ENCODE results near the gene ITPR1.

ITPR1 gene

DNA sequence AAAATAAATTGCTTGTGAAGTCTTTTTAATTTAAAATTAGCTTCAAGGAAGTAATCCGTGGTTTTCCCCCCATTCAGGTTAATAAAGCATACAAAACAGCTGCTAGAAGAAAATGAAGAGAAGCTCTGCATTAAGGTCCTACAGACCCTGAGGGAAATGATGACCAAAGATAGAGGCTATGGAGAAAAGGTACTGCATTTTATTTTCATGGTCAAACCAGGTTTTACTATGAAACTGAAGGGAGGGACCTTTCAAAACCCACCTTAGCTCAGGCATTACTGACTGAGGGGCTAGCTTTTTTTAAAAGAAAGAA lies 218.5 kb downstream of the ITPR1 start:
- in situ Hi-C loops (cut with MboI; ENCODE audit: low sequenced_read_pairs) = loop anchor here (10.0 kb wide), 2 partner anchors 263 to 353 kb away; partner anchors contain the start of gene BHLHE40

GRCh38 chr3:4712109-4712508 lies 219.0 kb downstream of the ITPR1 start:
- in situ Hi-C loops (cut with MboI; ENCODE audit: low sequenced_read_pairs) = loop anchor here (10.0 kb wide), 2 partner anchors 263 to 353 kb away; partner anchors contain the start of gene BHLHE40

DNA sequence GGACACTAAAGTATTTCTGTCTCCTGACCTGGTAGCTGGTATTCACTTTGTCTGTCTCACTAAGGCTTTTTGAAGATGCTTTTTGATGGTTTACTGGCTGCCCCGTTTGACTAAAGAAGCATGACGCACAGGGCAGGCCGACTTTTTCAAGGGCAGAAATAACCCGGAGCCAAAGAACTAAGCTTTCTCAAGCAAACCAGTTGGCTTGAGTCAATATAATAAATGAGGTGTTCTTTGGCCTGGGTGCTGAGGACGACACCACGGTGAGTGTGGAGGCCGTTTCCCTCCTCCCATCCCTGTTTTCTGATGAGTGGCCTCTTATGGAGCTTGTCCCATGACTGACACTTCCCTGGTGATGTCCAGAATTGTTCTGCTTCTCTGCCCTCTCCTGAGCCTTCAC lies 220.9 kb downstream of the ITPR1 start:
- in situ Hi-C loops (cut with MboI; ENCODE audit: low sequenced_read_pairs) = loop anchor here (10.0 kb wide), 2 partner anchors 261 to 351 kb away; partner anchors contain the start of gene BHLHE40

GRCh38 chr3:4716266-4716665 lies 223.1 kb downstream of the ITPR1 start:
- in situ Hi-C loops (cut with MboI; ENCODE audit: low sequenced_read_pairs) = loop anchor here (10.0 kb wide), 2 partner anchors 259 to 349 kb away; partner anchors contain the start of gene BHLHE40

DNA sequence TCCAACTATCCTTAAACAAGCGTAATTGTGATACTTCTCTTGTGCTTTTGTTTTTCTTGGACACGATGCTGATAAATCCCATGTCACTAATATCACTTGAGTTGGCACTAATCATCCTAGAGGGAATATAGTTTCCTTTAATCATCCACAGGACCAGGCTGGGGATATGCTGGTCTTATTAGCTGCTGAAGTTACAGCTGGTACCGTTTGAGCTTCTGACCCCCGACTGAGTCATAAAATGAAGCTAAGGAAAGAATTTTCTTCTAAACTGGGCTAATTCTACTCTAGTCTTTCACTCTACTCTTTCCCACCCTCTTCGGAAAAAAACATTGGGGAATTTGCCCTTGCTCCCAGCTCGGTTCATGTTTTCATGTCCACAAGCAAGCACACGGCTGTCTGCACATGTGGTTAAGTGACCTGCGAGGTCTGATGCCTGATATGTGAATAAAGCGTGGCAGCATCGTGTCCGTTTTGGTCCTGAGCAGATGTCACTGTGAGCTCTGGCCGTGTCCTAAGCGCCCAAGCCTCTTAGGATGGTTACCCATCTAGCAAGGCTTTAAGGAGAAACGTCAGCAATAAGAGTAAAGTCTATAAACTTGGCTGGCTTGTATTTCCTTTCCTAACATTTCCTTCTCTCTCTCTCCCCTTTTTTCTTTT lies 223.7 kb downstream of the ITPR1 start:
- in situ Hi-C loops (cut with MboI; ENCODE audit: low sequenced_read_pairs) = loop anchor here (10.0 kb wide), 2 partner anchors 258 to 348 kb away; partner anchors contain the start of gene BHLHE40

DNA sequence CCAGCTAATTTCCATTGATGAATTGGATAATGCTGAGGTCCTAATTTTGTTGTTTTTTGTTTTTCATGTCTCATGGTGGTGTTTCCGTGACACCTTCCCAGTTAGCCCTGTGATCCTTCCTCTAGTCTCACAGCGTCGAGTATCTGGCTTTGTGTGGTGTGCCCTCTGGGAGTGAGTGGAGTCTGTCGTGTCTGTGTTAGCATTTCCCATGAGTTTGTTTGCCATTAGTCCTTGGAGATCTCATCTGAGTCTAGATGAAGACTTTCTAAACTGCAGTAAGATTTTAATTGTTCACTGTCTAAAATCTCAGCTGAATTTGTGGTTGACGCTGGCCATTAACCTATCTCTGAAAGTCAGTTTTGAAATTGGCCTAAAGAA lies 224.2 kb downstream of the ITPR1 start:
- in situ Hi-C loops (cut with MboI; ENCODE audit: low sequenced_read_pairs) = loop anchor here (10.0 kb wide), 2 partner anchors 257 to 347 kb away; partner anchors contain the start of gene BHLHE40

GRCh38 chr3:4718179-4718736 lies 225.1 kb downstream of the ITPR1 start:
- in situ Hi-C loops (cut with MboI; ENCODE audit: low sequenced_read_pairs) = loop anchor here (10.0 kb wide), 2 partner anchors 257 to 347 kb away; partner anchors contain the start of gene BHLHE40

GRCh38 chr3:4719046-4719501 lies 225.9 kb downstream of the ITPR1 start:
- in situ Hi-C loops (cut with MboI; ENCODE audit: low sequenced_read_pairs) = loop anchor here (10.0 kb wide), 2 partner anchors 256 to 346 kb away; partner anchors contain the start of gene BHLHE40

- in situ Hi-C loops (cut with MboI; ENCODE audit: low sequenced_read_pairs) = no loop called here
Measured at GRCh38 chr3:4720316-4721075, 227.3 kb downstream of the ITPR1 start.

- in situ Hi-C loops (cut with MboI; ENCODE audit: low sequenced_read_pairs) = no loop called here
Measured at GRCh38 chr3:4721511-4721911, 228.4 kb downstream of the ITPR1 start.

DNA sequence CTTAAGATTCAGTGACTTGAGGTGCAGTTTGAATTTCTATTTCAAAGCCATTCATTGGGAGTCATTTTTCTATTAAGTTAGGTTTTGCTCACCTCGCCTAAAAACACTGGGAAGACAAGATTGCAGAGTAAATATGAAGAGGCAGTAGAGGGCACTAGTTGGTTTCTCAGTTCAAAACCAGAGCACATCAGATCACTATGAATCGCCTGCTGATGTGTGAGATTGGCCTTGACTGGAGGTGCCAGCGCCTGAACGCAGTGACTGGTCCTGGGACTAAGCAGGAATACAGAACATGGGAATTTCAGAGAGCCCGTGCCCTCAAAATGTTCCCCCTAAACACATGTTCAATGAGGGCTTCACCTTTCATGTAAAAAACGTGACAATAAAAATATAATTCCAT lies 229.0 kb downstream of the ITPR1 start:
- in situ Hi-C loops (cut with MboI; ENCODE audit: low sequenced_read_pairs) = no loop called here

- in situ Hi-C loops (cut with MboI; ENCODE audit: low sequenced_read_pairs) = no loop called here
Measured at GRCh38 chr3:4724051-4724629, 231.0 kb downstream of the ITPR1 start.

DNA sequence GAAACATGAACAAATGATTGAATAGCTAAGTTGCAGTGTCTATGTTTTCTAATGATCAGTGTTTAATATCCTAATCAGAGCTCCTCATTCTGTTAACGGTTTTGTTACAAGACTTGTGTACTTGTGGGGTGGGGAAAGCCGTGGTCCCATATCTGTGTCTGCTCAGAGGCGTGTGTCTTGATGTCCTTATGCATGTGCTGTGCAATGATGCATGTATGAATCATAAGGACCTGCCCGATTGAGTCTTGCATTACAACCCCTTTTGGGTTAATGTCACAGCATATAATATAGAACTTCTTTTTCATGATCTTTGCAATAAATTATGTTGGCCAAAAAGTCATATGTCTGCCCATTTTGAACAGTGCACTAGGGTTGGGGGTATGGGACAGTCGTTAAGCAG lies 233.4 kb downstream of the ITPR1 start:
- in situ Hi-C loops (cut with MboI; ENCODE audit: low sequenced_read_pairs) = no loop called here

- in situ Hi-C loops (cut with MboI; ENCODE audit: low sequenced_read_pairs) = no loop called here
Measured at GRCh38 chr3:4729061-4729973, 236.2 kb downstream of the ITPR1 start.

- in situ Hi-C loops (cut with MboI; ENCODE audit: low sequenced_read_pairs) = no loop called here
Measured at GRCh38 chr3:4730719-4731118, 237.6 kb downstream of the ITPR1 start.

DNA sequence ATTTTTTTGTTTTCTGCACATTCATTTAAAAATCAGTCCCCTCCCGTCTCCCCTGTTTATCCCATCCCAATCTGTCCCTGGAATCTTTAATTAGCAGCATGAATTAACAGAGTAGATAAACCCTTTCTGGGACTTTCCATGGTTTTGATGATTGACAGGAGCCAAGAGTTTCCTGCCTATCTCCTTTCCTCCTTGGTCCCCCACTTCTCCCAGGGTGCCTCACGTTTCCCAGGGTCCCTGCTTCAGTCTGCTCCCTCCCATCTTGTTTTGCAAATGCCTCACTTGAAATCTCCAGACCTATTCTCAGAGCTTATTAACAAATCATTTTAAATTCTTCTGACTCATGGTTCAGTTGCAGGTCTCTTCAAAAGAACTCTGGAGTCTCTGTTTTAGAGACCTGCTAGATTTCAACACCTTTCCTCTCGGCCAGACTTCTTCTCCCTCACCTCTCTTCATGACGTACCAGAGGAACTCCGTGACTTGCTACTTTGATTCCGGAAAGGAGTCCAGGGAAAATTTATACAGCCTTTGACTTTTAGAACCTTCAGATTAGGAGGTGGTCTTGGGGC lies 238.5 kb downstream of the ITPR1 start:
- in situ Hi-C loops (cut with MboI; ENCODE audit: low sequenced_read_pairs) = no loop called here

DNA sequence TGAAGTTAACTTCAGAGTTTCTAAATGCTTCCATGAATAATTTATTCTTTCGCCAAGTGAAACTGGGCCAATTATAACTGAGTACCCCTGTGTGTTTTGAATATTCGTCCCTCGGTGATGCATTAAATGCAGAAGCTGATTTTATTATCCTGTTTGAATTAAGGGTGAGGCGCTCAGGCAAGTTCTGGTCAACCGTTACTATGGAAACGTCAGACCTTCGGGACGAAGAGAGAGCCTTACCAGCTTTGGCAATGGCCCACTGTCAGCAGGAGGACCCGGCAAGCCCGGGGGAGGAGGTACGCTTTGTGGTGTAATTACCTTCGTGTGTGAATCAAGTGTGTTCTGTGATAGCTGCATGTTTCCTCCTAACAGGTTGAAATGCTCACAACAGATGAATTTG lies 239.8 kb downstream of the ITPR1 start:
- in situ Hi-C loops (cut with MboI; ENCODE audit: low sequenced_read_pairs) = no loop called here

GRCh38 chr3:4734454-4734853 lies 241.3 kb downstream of the ITPR1 start:
- in situ Hi-C loops (cut with MboI; ENCODE audit: low sequenced_read_pairs) = no loop called here

- in situ Hi-C loops (cut with MboI; ENCODE audit: low sequenced_read_pairs) = no loop called here
Measured at GRCh38 chr3:4735243-4735642, 242.1 kb downstream of the ITPR1 start.

Measured in HL-60/S4 treated with retinoic acid at 250 ng/mL for 4 days and 3 days (cell line).